Measurements from ENCODE around the gene DISP3. TPM values are rescaled to one million over a fixed set of nuclear protein-coding genes. Genes with fewer than 3 reads are reported as not detected.

The DISP3 gene
- total RNA-seq, 4 donors from 2014 or later: 0.19 TPM; not detected in 3

- peak; percentile 39 for ATAC-seq
- WGBS, 2 donors (ENCODE audit: low coverage in 1 of 2): no CpG with 5 or more reads among the region's 48 CpGs
- H3K9me3 ChIP-seq: peaks cover 0 to 54% (median 0%) of the 10 kb centered on the region in 3 donors
- TF ChIP-seq POLR2AphosphoS5 (IDR thresholded peaks at IDR 0.05) (no peak), POLR2A (IDR thresholded peaks at IDR 0.05) (no peak), CTCF (IDR thresholded peaks at IDR 0.05) (no peak), EP300 (IDR thresholded peaks at IDR 0.05) (no peak)
- H3K27ac ChIP-seq: no peak overlapping the region
- no peaks in the 10 kb centered on the region for H3K36me3 ChIP-seq
- peaks cover 80% of the 10 kb centered on the region for H3K27me3 ChIP-seq
- H3K4me1 ChIP-seq: peaks cover 0 to 5% (median 0%) of the 10 kb centered on the region in 3 donors
- H3K4me3 ChIP-seq: no peak overlapping the region
Observed at GRCh38 chr1:11501491-11501897, 22.5 kb downstream of the DISP3 start.

GRCh38 chr1:11501906-11502485 is 23.0 kb downstream of the DISP3 start:
- 78 to 88% methylated on average over 3 to 4 of the region's 19 CpGs for WGBS, 2 donors (ENCODE audit: low coverage in 1 of 2)
- Histone ChIP-seq H3K4me3 (no peak overlapping the region), H3K27ac (no peak overlapping the region), H3K4me1 (peaks cover 0 to 5% (median 0%) of the 10 kb centered on the region in 3 donors), H3K9me3 (peaks cover 0 to 59% (median 0%) of the 10 kb centered on the region in 3 donors), H3K36me3 (no peaks in the 10 kb centered on the region), H3K27me3 (peaks cover 75% of the 10 kb centered on the region)
- TF ChIP-seq CTCF (IDR thresholded peaks at IDR 0.05): no peak
- no peak for TF ChIP-seq EP300 (IDR thresholded peaks at IDR 0.05)
- no peak for TF ChIP-seq POLR2A (IDR thresholded peaks at IDR 0.05)
- no peak for TF ChIP-seq POLR2AphosphoS5 (IDR thresholded peaks at IDR 0.05)
- ATAC-seq: no peak

GRCh38 chr1:11502516-11502915 is 23.6 kb downstream of the DISP3 start:
- Histone ChIP-seq H3K4me3 (no peak overlapping the region), H3K9me3 (peaks cover 0 to 64% (median 0%) of the 10 kb centered on the region in 3 donors), H3K4me1 (peaks cover 0 to 5% (median 0%) of the 10 kb centered on the region in 3 donors), H3K36me3 (no peaks in the 10 kb centered on the region), H3K27ac (no peak overlapping the region), H3K27me3 (peaks cover 70% of the 10 kb centered on the region)
- TF ChIP-seq POLR2A (IDR thresholded peaks at IDR 0.05) (no peak), EP300 (IDR thresholded peaks at IDR 0.05) (no peak), POLR2AphosphoS5 (IDR thresholded peaks at IDR 0.05) (no peak), CTCF (IDR thresholded peaks at IDR 0.05) (no peak)
- ATAC-seq: no peak
- WGBS, 2 donors (ENCODE audit: low coverage in 1 of 2): 88 to 100% methylated on average over 2 to 3 of the region's 5 CpGs

GRCh38 chr1:11504599-11504998 is 25.6 kb downstream of the DISP3 start:
- Histone ChIP-seq H3K27ac (no peak overlapping the region), H3K4me3 (no peak overlapping the region), H3K4me1 (peaks cover 0 to 5% (median 0%) of the 10 kb centered on the region in 3 donors), H3K9me3 (peaks cover 0 to 71% (median 0%) of the 10 kb centered on the region in 3 donors), H3K36me3 (no peaks in the 10 kb centered on the region), H3K27me3 (peaks cover 49% of the 10 kb centered on the region)
- TF ChIP-seq POLR2A (IDR thresholded peaks at IDR 0.05): no peak
- no peak for TF ChIP-seq EP300 (IDR thresholded peaks at IDR 0.05)
- no peak for TF ChIP-seq CTCF (IDR thresholded peaks at IDR 0.05)
- TF ChIP-seq POLR2AphosphoS5 (IDR thresholded peaks at IDR 0.05): no peak
- no peak for ATAC-seq
- 86 to 100% methylated on average over 1 to 3 of the region's 3 CpGs for WGBS, 2 donors (ENCODE audit: low coverage in 1 of 2)
